G401.6 (cell line): ENCODE data around the gene GMPR2.
"Not testable (repeated sequence)": the region's sequence is repeated elsewhere in the genome, so short reads cannot be mapped to it uniquely, and the experiment has no call there.

Source experiments
- FAIRE-seq: peaks from 2 replicates; lab custom pipeline; 2012; peaks lifted over from hg19 to GRCh38; lab: Jason Lieb, UNC

The GMPR2 gene

GRCh38 chr14:24231263-24232120, 1.2 kb upstream of the GMPR2 start:
- no peak for FAIRE-seq

- no peak for FAIRE-seq
These were observed 546 bp upstream of the GMPR2 start, which contains the start of gene NEDD8 for GRCh38 chr14:24232121-24232644. Gene NEDD8 (minus strand): TSS chr14:24232367. CDS start chr14:24232267, 100 bp downstream.

GRCh38 chr14:24233538-24233866, 773 bp downstream of the GMPR2 start:
- no peak for FAIRE-seq

GRCh38 chr14:24234095-24235005, 1.6 kb downstream of the GMPR2 start:
- no peak for FAIRE-seq

GRCh38 chr14:24235804-24236688, 3.3 kb downstream of the GMPR2 start:
- FAIRE-seq, result no peak

GRCh38 chr14:24236689-24237462, 4.1 kb downstream of the GMPR2 start:
- FAIRE-seq, result no peak

- no peak for FAIRE-seq
These were observed 4.8 kb downstream of the GMPR2 start for GRCh38 chr14:24237463-24237955.

GRCh38 chr14:24238123-24238522, 5.4 kb downstream of the GMPR2 start:
- no peak for FAIRE-seq

- FAIRE-seq, result no peak
These were observed 5.9 kb downstream of the GMPR2 start for GRCh38 chr14:24238527-24239037.

- no peak for FAIRE-seq
These were observed 7.6 kb downstream of the GMPR2 start for GRCh38 chr14:24240110-24240918.

GRCh38 chr14:24241829-24242443, 9.2 kb downstream of the GMPR2 start:
- no peak for FAIRE-seq

- FAIRE-seq, result no peak
These were observed 10.7 kb downstream of the GMPR2 start for GRCh38 chr14:24243336-24243836.

- not testable (repeated sequence) for FAIRE-seq
These were observed 12.6 kb downstream of the GMPR2 start for GRCh38 chr14:24245350-24245749.

GRCh38 chr14:24246765-24247212, 14.1 kb downstream of the GMPR2 start:
- no peak for FAIRE-seq

- FAIRE-seq, result no peak
These were observed 14.7 kb downstream of the GMPR2 start for GRCh38 chr14:24247422-24247821.

- no peak for FAIRE-seq
These were observed 16.7 kb downstream of the GMPR2 start for GRCh38 chr14:24249230-24250021.

- no peak for FAIRE-seq
These were observed 17.6 kb downstream of the GMPR2 start for GRCh38 chr14:24250354-24250753.

GRCh38 chr14:24251880-24252288, 19.2 kb downstream of the GMPR2 start:
- FAIRE-seq, result no peak
